Measurements from ENCODE around the gene GNA14. TPM values are rescaled to one million over a fixed set of nuclear protein-coding genes. Genes with fewer than 3 reads are reported as not detected.
"Not testable (repeated sequence)": the region's sequence is repeated elsewhere in the genome, so short reads cannot be mapped to it uniquely, and the experiment has no call there.

GNA14 gene
- total and polyA plus RNA-seq, 2 experiments from 2014 or later: 3.9 to 10.5 TPM

DNA sequence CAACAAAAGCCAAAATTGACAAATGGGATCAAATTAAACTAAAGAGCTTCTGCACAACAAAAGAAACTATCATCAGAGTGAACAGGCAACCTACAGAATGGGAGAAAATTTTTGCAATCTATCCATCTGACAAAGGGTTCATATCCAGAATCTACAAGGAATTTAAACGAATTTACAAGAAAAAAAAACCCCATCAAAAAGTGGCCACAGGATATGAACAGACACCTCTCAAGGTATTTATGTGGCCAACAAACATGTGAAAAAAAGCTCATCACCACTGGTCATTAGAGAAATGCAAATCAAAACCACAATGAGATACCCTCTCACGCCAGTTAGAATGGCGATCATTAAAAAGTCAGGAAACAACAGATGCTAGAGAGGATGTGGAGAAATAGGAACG lies 19.3 kb downstream of the GNA14 start:
- H3K4me1 ChIP-seq (ENCODE audit: insufficient read depth); H3K27ac Mint-ChIP-seq; H2AFZ ChIP-seq; H3K27me3 Mint-ChIP-seq (ENCODE audit: insufficient read depth, low read depth, poor library complexity); H3K4me1 Mint-ChIP-seq; H3F3A ChIP-seq (replicated peaks; ENCODE audit: low read depth); H3K9me2 ChIP-seq (ENCODE audit: insufficient read depth); H3K4me2 ChIP-seq; H3K4me3 Mint-ChIP-seq; DNase-seq (ENCODE audit: low spot score); H3K36me3 ChIP-seq (ENCODE audit: insufficient read depth); H3K27me3 ChIP-seq (ENCODE audit: insufficient read depth); H4K20me1 ChIP-seq (replicated peaks; ENCODE audit: insufficient read depth); H3K4me3 ChIP-seq; ATAC-seq; H3K27ac ChIP-seq (ENCODE audit: low read depth): not testable (repeated sequence)
- Mint-ChIP-seq H3K9me3 (peaks cover 29% of the 10 kb centered on the region), H3K36me3 (ENCODE audit: low read depth) (peaks cover 33% of the 10 kb centered on the region)
- peaks cover 18% of the 10 kb centered on the region for H3K79me2 ChIP-seq (replicated peaks; ENCODE audit: insufficient read depth)

DNA sequence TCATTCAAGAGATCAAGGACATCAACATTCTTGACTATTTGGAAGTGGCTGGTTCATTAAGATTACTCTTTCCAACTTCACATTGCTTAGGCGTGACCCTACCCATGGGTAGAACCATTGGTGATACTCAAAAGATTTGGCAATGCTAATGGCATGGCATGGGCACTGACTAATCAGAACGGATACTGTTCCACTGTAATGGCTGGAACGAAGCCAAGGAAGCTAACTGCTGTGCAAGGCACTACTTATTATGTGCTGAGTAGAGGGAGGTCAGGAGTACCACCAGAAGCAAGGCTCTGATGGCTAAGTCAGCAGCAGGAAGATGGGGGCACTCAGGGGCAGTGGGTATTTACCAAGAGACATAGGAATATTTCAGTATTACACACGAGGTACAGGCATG lies 31.9 kb downstream of the GNA14 start:
- TF ChIP-seq EZH2 (IDR thresholded peaks at IDR 0.05; ENCODE audit: low read depth, unreplicated experiment) (no peak), EZH2phosphoT487 (IDR thresholded peaks at IDR 0.05; ENCODE audit: unreplicated experiment) (no peak), STAT1 (IDR thresholded peaks at IDR 0.05; ENCODE audit: unreplicated experiment) (no peak), POLR2AphosphoS5 (IDR thresholded peaks at IDR 0.05; ENCODE audit: low read depth) (no peak), NANOG (IDR thresholded peaks at IDR 0.05; ENCODE audit: borderline replicate concordance) (no peak), JUNB (IDR thresholded peaks at IDR 0.05; ENCODE audit: unreplicated experiment) (no peak), ZNF114 (CRISPR knock-in tag; IDR thresholded peaks at IDR 0.05) (no peak)
- TF ChIP-seq, protein P1, sequence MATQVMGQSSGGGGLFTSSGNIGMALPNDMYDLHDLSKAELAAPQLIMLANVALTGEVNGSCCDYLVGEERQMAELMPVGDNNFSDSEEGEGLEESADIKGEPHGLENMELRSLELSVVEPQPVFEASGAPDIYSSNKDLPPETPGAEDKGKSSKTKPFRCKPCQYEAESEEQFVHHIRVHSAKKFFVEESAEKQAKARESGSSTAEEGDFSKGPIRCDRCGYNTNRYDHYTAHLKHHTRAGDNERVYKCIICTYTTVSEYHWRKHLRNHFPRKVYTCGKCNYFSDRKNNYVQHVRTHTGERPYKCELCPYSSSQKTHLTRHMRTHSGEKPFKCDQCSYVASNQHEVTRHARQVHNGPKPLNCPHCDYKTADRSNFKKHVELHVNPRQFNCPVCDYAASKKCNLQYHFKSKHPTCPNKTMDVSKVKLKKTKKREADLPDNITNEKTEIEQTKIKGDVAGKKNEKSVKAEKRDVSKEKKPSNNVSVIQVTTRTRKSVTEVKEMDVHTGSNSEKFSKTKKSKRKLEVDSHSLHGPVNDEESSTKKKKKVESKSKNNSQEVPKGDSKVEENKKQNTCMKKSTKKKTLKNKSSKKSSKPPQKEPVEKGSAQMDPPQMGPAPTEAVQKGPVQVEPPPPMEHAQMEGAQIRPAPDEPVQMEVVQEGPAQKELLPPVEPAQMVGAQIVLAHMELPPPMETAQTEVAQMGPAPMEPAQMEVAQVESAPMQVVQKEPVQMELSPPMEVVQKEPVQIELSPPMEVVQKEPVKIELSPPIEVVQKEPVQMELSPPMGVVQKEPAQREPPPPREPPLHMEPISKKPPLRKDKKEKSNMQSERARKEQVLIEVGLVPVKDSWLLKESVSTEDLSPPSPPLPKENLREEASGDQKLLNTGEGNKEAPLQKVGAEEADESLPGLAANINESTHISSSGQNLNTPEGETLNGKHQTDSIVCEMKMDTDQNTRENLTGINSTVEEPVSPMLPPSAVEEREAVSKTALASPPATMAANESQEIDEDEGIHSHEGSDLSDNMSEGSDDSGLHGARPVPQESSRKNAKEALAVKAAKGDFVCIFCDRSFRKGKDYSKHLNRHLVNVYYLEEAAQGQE (IDR thresholded peaks at IDR 0.05; ENCODE audit: unreplicated experiment): no peak
- TF ChIP-seq, protein P2, sequence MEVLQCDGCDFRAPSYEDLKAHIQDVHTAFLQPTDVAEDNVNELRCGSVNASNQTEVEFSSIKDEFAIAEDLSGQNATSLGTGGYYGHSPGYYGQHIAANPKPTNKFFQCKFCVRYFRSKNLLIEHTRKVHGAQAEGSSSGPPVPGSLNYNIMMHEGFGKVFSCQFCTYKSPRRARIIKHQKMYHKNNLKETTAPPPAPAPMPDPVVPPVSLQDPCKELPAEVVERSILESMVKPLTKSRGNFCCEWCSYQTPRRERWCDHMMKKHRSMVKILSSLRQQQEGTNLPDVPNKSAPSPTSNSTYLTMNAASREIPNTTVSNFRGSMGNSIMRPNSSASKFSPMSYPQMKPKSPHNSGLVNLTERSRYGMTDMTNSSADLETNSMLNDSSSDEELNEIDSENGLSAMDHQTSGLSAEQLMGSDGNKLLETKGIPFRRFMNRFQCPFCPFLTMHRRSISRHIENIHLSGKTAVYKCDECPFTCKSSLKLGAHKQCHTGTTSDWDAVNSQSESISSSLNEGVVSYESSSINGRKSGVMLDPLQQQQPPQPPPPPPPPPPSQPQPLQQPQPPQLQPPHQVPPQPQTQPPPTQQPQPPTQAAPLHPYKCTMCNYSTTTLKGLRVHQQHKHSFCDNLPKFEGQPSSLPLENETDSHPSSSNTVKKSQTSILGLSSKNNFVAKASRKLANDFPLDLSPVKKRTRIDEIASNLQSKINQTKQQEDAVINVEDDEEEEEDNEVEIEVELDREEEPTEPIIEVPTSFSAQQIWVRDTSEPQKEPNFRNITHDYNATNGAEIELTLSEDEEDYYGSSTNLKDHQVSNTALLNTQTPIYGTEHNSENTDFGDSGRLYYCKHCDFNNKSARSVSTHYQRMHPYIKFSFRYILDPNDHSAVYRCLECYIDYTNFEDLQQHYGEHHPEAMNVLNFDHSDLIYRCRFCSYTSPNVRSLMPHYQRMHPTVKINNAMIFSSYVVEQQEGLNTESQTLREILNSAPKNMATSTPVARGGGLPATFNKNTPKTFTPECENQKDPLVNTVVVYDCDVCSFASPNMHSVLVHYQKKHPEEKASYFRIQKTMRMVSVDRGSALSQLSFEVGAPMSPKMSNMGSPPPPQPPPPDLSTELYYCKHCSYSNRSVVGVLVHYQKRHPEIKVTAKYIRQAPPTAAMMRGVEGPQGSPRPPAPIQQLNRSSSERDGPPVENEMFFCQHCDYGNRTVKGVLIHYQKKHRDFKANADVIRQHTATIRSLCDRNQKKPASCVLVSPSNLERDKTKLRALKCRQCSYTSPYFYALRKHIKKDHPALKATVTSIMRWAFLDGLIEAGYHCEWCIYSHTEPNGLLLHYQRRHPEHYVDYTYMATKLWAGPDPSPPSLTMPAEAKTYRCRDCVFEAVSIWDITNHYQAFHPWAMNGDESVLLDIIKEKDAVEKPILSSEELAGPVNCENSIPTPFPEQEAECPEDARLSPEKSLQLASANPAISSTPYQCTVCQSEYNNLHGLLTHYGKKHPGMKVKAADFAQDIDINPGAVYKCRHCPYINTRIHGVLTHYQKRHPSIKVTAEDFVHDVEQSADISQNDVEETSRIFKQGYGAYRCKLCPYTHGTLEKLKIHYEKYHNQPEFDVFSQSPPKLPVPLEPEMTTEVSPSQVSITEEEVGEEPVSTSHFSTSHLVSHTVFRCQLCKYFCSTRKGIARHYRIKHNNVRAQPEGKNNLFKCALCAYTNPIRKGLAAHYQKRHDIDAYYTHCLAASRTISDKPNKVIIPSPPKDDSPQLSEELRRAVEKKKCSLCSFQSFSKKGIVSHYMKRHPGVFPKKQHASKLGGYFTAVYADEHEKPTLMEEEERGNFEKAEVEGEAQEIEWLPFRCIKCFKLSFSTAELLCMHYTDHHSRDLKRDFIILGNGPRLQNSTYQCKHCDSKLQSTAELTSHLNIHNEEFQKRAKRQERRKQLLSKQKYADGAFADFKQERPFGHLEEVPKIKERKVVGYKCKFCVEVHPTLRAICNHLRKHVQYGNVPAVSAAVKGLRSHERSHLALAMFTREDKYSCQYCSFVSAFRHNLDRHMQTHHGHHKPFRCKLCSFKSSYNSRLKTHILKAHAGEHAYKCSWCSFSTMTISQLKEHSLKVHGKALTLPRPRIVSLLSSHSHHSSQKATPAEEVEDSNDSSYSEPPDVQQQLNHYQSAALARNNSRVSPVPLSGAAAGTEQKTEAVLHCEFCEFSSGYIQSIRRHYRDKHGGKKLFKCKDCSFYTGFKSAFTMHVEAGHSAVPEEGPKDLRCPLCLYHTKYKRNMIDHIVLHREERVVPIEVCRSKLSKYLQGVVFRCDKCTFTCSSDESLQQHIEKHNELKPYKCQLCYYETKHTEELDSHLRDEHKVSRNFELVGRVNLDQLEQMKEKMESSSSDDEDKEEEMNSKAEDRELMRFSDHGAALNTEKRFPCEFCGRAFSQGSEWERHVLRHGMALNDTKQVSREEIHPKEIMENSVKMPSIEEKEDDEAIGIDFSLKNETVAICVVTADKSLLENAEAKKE (CRISPR knock-in tag; IDR thresholded peaks at IDR 0.05): no peak
- TF ChIP-seq, protein P3, sequence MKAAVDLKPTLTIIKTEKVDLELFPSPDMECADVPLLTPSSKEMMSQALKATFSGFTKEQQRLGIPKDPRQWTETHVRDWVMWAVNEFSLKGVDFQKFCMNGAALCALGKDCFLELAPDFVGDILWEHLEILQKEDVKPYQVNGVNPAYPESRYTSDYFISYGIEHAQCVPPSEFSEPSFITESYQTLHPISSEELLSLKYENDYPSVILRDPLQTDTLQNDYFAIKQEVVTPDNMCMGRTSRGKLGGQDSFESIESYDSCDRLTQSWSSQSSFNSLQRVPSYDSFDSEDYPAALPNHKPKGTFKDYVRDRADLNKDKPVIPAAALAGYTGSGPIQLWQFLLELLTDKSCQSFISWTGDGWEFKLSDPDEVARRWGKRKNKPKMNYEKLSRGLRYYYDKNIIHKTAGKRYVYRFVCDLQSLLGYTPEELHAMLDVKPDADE (IDR thresholded peaks at IDR 0.05): no peak
- ATAC-seq (no peak), DNase-seq (ENCODE audit: low spot score) (no peak)
- H3K4me1 ChIP-seq (ENCODE audit: insufficient read depth): peaks cover 2% of the 10 kb centered on the region; the same call in 1 of the 2 replicates
- no peaks in the 10 kb centered on the region for H3K79me2 ChIP-seq (replicated peaks; ENCODE audit: insufficient read depth)
- H3K9me2 ChIP-seq (ENCODE audit: insufficient read depth): peaks cover 15% of the 10 kb centered on the region
- H3K27ac ChIP-seq (ENCODE audit: low read depth): no peak overlapping the region
- no peaks in the 10 kb centered on the region for H3K27me3 Mint-ChIP-seq (ENCODE audit: insufficient read depth, low read depth, poor library complexity)
- no peak overlapping the region for H3K4me3 ChIP-seq
- no peak overlapping the region for H2AFZ ChIP-seq
- no peaks in the 10 kb centered on the region for H3F3A ChIP-seq (replicated peaks; ENCODE audit: low read depth)
- H3K9me3 Mint-ChIP-seq: no peaks in the 10 kb centered on the region
- H3K36me3 Mint-ChIP-seq (ENCODE audit: low read depth): peaks cover 7% of the 10 kb centered on the region; the same call in 2 of the 3 replicates
- H4K20me1 ChIP-seq (replicated peaks; ENCODE audit: insufficient read depth): no peaks in the 10 kb centered on the region
- no peaks in the 10 kb centered on the region for H3K36me3 ChIP-seq (ENCODE audit: insufficient read depth)
- H3K4me1 Mint-ChIP-seq: no peaks in the 10 kb centered on the region
- H3K27me3 ChIP-seq (ENCODE audit: insufficient read depth): no peaks in the 10 kb centered on the region
- H3K4me3 Mint-ChIP-seq: no peak overlapping the region
- H3K27ac Mint-ChIP-seq: no peak overlapping the region
- no peak overlapping the region for H3K4me2 ChIP-seq

Measured in GM23338 (cell line).